NCI-H2196 (cell line): ENCODE data around the gene TRIO.

Experiments used
- DNase-seq: peaks from one replicate; lab custom pipeline; 2025; ENCODE audit not compliant: unreplicated experiment; lab: John Stamatoyannopoulos, UW

The TRIO gene

DNA sequence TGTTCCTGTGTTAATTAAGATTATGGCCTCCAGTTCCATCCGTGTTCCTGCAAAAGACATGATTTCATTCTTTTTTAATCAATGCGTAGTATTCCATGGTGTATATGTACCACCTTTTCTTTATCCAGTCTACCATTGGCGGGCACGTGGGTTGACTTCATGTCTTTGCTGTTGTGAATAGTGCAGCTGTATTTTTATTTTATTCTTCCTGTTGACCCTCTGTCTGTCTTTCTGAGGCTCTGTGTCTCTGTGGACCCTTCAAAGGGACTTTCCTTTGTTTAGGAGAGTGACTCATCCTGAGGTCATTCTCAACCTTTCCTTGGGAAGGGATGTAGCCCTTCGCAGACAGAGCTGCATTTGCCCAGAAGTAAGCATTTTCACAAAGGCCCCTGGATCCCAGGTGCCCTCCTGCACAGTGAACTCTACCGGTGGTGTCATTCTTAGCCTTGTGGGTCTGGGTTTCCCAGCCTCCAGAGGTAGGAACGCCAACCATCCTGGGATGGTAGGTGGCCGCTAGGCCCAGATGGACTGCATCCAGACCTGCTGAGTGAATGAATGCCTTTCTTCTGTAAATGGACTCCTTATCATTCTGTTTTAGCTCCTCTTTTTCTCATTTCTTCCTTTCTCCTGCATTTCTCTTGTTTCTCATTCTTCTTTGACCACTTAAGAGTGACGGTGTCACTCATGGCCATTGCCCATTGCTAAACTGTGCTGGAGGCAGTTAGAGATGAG, 22.4 kb downstream of the TRIO start:
- no peak for DNase-seq

DNA sequence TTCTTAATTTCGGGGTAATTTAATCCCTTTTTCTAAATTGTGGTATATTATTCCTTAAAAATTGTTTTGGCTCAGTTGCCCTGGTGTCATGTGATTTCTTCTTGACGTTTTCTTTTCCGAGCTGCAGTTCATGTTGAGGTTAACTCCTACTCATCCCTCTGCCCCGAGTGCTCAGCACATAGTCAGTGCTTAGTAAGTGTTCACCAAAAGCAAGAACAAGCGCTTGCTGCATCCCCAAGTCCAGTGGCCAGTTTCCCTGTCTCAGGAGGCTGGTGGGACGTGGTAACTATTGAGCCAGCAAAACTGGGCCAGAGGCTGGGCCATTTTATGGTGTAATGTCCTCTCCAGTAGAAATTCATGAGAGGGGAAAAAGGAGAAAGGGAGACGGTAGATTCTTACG, 23.3 kb downstream of the TRIO start:
- DNase-seq = no peak

DNA sequence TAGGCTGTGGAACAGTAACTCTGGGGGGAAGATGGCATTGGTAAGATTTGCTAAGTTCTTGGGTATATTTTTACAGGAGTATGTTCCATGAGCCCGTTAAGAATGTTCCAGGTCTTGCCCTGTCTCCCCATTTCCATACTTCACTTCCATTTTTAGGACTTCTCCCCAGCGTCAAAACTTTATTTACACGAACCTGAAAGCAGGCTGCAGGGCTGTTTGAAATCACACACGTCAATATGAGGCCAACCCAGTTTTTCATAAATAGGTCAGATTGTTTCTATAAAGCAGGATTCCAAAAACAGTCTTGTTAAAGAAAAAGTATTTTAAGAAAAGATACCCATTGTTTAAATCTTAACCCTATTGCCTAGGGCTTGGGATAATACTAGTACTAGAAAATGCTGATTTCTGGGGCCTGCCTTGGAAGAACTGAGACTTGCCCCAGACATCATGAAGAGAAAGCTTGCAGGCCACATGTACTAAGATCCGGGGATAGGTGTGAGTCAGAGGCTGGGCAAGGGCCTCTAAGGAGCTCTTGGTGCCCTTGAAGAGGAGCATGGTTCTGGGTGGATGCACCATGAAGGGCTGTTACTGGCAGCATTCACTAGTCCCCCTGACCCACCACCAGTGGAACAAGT, 24.2 kb downstream of the TRIO start:
- DNase-seq = no peak

DNA sequence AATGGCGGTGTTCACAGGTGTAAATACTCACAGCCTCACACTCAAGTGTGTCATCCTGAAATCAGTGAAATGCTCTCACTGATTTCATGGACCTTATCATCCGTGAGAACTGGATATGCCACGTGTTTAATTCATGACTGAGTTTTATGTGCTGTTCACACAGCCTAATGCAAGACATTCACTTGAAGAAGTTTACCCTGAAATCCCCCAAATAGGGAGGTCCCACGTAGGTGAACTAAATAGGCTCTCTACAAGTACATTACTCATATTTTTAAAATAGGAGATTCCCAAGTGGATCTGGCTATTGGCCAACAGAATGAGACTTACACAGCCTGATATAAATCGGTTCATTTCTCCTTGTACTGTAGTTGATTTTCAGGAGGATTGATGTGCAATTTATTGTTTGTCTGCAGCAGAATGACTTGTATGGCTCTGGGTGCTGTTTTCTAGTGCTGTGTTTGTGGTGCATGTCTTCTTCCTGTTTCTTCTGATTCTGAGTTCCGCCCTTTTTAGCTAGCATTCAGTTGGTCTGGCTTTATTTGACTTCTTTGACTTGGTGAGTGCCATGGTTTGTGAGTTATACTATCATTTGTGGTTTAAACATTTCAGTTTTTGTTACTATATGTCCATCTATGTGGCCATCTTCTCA, 25.1 kb downstream of the TRIO start:
- DNase-seq = no peak

DNA sequence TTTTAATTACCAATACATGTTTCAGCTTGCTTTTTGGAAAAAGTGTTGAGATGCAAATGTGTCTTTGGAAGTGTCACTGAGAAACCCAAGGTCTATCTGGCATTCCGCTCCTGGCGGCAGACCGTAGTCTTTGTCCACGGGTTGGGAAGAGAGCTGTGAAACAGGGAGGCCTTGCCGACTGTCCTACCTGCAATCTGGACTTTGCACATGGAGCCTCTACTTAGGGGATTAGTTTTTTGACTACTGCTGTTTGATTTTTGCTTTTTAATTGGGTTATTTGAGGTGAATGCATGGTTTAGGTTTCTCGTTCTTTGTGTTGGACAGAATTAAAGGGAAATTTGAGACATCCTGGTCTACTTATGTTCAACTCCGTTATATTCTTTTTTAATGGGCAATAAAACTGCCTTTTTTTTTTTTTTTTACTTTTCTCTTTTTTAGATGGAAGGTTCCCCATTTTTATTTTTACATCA, 25.7 kb downstream of the TRIO start:
- DNase-seq = no peak

DNA sequence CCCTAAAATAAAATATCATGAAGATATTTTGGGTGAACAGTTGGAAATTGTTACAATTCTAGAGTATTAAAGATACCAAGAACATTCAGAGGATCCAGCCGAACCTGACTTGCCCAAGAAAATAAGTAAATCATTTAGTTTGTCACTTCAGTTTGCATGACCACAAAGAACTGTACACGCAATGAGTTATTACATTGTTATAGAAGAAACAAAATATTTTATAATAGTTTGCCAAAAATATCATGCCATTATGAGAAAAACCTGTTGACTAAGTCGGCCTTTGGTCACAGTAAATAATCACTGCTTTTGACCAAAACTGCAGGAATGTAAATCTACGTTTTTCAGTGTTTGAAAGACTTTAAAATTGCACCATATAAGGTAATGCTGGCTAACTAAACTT, 27.9 kb downstream of the TRIO start:
- DNase-seq = no peak

DNA sequence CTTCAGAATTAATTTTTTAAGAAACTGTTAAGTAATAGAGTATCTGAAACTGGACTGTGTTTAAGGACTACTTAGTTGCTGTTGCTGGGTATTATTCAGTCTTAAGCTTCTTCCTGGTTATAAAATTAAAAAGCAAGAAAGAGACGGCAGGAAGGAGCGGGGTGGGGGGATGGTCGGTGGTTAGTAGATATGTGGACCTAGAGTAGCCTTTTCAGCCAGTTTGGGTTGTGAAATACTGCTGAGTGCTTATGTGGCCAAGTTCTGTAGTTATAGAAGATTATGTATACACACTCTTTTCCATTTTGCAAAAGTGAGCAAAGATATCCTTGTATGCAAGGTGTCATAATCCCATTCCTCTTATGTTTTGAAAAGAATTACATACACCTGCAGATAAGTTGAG, 28.5 kb downstream of the TRIO start:
- no peak for DNase-seq

DNA sequence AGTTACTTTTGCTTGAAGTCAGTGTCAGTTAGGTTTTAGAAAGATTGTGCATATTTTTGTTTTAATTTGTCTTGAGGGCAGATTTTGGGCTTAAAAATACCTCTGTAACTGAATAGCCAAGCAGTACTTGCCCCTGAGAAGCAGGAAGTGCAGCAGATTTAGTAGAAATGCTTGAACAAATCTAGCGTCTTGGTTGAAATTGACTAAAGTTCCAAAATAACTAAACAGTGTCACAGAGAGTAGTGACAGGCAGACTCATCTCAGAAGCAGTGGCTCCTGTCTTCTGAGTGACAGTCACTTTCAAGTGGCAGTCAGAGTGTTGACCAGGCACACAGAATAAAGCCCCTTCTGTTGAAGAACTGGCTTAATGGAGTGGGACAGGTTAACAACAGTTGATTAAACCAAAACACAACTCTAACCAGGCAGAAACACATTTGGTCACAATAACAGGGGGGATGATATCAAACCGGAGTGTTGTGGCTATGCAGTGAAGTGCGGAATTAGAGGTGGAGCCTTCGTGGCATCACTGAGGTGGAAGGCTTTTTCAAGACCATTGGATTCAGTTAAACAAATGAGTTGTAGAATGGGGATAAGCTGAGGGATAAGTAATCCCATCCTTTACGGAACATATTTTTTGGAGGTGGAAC, 29.1 kb downstream of the TRIO start:
- no peak for DNase-seq

DNA sequence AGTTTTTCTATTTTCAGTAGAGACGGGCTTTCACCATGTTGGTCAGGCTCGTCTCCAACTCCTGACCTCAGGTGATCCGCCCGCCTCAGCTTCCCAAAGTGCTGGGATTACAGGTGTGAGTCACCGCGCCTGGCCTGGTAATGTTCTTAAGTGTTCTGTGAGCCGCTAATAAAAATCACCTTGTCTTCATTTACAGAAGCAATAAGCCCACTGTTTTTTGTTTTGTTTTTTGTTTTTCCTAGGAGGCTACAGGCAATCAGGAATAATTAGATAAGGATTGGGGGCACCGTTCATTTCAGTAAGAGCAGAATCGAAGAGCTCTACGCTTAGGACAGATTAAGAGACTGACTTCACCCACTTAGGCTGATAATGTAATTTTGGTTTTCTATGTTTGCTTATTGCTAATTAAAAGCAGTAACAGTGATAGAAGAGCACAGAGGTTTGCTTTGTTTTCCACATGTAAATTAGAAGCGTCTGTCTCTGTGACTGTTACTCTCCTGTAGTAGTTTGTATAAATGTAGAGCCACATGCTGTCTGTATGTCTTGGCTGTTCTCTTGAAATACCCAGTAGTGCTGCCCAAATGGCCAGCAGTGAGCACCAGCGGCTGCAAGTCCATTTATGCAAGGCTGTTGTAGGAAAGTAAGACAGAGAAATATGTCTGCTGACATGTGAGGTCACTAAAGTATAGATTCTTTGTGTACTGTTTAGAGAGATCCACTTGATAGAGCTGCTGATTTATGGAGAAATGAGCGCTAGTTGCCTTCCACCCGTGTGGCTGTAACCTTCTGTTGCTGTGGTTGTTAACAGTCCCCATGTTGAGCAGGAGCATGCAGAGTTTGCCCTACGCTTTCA, 30.5 kb downstream of the TRIO start:
- no peak for DNase-seq

DNA sequence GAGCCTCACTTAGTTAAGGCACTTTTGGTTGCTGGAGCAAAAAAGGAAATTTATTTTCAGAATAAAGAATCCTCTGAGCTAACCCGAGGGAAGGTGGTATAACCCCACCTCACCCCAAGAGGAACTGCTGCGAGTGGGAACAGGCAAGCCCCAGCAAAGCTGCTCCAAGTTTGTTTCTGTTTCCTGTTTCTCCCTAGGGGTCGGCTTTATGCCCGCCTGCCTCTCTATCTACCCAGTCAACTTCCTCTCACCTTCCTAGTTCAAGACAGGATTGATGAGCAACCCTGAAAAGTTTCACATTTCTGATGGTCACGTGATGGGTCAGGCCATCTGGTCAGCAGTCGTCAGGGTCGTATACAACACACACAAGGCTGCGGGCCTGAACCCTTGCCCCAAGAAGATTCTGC, 31.1 kb downstream of the TRIO start:
- no peak for DNase-seq

DNA sequence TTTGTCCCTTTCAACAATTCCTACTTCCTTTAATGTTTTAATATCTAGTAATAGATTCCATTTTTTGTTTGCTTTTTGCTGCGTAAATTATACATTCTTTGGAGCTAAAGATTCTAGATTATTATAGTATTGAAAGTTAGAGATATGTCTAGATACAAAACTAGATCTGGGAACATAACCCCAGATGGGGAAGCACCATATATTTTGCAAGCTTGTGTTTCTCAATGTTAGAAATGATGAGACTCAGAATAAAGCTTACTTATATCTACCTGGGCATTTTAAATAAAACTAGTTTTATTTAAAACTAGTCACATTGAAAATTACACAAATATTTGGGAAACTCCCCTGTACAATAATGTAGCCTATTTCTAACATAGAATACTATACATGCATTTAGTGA, 32.2 kb downstream of the TRIO start:
- no peak for DNase-seq

DNA sequence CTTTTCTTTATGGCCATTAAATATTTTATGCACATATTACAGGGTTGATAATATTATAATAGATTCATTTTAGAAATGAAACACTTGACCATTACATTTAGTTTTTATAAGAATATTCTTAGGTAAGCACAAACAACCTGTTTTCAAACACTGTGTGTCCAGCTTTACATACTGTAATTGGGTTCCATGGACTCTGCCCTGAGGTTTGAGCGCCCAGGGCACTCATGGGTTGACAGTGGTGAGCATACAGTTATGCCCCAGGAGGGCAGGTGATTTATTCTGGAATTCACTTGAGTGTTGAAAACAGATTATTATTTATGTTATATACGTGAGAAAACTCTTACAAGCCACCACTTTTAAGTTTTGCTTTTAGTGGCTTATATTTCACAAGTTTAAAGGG, 33.7 kb downstream of the TRIO start:
- no peak for DNase-seq

DNA sequence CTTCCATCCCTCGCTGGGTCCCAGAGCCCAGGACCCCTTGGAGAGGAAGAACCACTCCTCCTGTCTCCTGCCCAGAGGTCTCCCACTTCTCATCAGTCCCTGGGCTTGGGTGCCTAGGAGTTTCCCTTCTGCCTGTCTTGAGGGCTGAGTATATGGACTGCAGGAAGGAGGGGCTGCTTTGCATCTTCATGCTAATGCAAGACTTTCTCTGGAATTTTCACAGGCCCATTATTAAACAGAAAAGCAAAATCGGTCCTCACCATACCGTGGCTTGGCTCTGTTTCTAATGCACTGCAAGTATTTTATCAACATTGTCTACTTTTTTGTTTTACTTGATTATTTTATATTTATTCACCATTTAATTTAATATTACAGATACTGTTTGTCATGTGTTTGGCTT, 34.5 kb downstream of the TRIO start:
- no peak for DNase-seq

DNA sequence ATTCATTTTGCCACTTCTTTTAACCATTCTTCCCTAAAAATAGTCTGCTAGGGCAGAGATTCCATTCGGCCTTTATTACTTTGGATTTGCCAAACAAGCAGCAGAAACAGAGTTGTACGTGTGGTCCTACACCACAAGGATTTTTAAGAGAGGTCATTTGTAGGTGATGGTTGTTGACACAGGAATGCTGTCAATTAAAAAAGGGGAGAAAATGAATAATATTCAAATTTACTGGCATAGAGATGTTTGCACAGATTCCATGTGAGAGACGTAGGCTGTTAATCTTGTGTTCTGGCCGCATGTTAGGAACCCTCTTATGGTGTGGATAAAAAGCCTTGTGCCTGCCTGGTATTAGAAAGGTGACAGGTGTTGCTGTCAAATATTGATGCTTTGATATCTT, 34.9 kb downstream of the TRIO start:
- no peak for DNase-seq

DNA sequence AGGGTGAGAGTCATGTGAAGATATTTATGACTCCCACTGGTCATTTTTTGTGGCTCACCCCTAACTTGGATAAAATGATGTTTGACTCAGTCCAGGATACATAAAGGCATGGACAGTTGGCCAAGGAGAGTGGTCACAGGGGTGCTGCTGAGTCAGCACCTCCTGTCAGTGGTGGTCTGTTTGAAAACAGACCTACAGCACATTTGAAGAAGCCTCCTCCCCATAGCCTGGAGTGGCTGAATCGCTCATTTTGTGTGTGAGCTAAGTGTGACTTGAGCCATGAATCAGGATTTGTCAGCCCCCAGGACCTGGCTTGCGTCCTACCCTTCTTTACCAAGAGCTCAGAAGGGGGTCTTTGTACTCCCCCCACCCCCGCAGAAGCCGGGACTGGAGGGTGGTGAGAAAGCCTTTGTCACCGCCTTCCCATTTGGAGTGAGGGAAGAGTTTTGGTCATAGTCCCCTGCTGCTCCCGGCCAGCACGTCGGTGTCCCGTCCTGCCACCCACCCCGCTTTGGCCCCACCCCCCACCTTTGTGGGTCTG, 35.6 kb downstream of the TRIO start:
- no peak for DNase-seq

DNA sequence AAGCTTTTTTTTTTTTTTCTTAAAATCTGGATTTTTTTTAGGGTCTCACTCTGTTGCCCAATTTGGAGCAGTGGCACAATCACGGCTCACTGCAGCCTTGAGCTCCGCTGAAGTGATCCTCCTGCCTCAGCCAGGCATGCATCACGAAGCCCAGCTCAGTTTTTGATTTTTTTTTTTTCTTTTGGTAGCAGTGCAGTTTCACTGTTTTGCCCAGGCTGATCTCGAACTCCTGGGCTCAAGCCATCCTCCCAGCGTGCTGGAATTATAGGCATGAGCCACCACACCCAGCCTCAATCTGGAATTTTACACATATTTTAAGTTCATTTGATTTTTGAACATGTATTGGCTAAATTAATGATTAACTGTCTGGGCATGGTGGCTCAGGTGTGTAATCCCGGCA, 36.3 kb downstream of the TRIO start:
- no peak for DNase-seq

DNA sequence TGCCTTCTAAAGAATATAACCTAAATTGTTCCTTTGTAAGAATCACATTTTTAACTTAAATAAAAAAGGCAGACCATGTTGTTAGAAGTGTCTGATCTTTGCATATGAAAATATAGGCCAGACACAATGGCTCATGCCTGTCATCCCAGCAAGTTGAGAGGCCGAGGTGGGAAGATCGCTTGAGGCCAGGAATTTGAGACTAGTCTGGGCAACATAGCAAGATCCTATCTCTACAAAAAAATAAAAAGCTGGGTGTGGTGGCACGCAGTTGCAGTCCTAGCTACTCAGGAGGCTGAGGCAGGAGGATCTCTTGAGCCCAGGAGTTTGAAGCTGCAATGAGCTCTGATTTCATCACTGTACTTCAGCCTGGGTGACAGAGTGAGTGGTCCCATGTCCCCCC, 37.3 kb downstream of the TRIO start:
- DNase-seq = no peak

DNA sequence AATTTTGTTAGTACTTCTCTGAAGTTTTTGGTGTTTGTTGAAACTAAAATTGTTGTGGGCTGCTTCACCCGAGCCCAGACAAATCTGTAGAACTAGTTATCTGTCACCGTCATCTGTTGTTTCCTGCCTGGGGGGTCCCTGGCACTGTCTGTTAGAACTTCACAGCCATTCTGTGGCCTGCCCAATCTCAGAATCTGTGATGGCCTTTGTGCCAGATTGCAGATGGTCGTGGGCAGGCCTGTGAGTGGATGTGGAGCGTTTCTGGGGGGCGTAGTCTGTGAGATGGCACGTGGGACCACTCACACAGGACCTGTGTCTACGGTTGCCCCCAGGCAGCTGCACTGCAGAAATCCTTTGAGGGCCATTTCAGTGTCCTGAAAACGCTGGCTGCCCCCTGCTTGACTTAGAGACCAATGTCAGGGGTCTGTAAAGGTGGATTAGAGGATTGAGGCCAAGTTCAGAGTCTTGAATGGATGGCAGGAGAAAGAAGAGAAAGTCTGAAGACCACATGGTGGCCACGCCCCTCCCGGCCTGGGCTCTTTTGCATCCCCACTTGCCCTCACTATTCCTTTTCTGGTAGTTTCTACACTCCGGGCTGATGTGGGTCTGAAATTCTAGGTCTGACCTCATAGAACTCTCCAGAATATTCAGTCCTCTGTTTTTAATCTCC, 38.3 kb downstream of the TRIO start:
- no peak for DNase-seq

DNA sequence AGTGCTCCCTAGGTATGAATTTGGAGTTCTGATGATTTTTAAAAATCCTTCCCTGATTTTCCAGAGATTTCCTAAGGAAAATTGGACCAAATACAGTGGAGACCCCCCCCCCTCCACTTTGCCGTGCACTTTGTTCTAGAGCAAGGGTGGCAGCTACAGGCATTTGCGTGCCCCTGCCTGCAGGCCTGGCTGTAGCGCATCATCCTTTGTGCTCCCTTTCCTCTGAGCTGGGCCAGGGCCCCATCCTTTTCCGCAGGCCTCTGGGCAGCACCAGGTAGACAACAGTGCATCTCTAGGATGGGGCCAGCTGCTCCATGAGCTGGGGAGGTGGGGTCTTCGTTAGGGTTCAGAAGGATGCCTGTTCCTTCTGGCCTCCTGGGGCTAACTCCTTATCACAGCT, 39.6 kb downstream of the TRIO start:
- DNase-seq = no peak
